ENCODE results near the gene KRT84. TPM values are rescaled to one million over a fixed set of nuclear protein-coding genes. Genes with fewer than 3 reads are reported as not detected.
A peak's percentile ranks its signal among the peaks of the same experiment; 100 is the strongest.

Gene KRT84
- total RNA-seq, 6 donors from 2014 or later, result not detected

DNA sequence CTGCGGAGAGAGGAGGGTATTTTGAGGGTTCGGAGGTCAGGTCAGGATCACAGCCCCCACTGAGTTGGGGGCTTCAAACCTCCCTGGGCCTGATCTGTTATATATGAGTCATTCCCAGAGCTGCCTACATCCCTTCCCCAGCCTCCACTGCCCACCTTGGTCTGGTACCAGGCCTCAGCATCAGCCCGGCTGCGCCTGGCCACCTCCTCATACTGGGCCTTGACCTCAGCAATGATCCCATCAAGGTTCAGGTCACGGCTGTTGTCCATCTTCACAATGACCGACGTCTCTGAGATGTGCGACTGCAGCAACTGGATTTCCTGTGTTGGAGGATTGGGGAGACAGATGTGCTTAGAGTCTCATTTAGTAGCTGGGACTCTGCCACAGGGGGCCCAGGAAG, 4.2 kb downstream of the KRT84 start:
- H3K27ac ChIP-seq, result no peak overlapping the region
- no peaks in the 10 kb centered on the region for H3K27me3 ChIP-seq
- no peaks in the 10 kb centered on the region for H3K36me3 ChIP-seq
- ATAC-seq (ENCODE audit: low FRiP score in 2 of 2) (no peak), DNase-seq (no peak)
- H3K4me3 ChIP-seq, result no peak overlapping the region
- TF ChIP-seq EP300 (IDR thresholded peaks at IDR 0.05), result no peak
- no peak for TF ChIP-seq POLR2A (IDR thresholded peaks at IDR 0.05)
- TF ChIP-seq POLR2AphosphoS5 (IDR thresholded peaks at IDR 0.05), result no peak
- TF ChIP-seq, protein P1, sequence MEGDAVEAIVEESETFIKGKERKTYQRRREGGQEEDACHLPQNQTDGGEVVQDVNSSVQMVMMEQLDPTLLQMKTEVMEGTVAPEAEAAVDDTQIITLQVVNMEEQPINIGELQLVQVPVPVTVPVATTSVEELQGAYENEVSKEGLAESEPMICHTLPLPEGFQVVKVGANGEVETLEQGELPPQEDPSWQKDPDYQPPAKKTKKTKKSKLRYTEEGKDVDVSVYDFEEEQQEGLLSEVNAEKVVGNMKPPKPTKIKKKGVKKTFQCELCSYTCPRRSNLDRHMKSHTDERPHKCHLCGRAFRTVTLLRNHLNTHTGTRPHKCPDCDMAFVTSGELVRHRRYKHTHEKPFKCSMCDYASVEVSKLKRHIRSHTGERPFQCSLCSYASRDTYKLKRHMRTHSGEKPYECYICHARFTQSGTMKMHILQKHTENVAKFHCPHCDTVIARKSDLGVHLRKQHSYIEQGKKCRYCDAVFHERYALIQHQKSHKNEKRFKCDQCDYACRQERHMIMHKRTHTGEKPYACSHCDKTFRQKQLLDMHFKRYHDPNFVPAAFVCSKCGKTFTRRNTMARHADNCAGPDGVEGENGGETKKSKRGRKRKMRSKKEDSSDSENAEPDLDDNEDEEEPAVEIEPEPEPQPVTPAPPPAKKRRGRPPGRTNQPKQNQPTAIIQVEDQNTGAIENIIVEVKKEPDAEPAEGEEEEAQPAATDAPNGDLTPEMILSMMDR (IDR thresholded peaks at IDR 0.05), result no peak
- H3K9me3 ChIP-seq, result no peaks in the 10 kb centered on the region
- WGBS, 2 donors, result 66 to 87% methylated on average over 5 to 8 of the region's 8 CpGs
- H3K4me1 ChIP-seq, result no peaks in the 10 kb centered on the region

DNA sequence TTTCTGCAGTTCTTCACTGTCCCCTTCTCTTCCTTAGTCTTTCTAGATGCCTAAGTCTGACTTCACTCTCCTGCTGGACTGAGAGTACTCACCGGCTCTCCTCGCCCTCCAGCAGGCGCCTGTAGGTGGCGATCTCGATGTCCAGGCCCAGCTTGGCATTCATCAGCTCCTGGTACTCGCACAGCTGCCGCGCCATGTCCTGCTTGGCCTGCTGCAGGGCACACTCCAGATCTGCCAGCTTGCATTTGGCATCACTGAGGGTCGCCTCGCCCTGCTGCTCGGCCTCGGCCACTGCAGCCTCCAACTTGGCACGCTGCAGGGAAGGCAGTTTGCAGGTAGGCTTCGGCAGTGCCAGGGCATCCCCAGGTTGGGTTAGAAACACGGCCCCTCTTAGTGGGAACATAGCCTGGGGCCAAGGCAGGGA, 5.2 kb downstream of the KRT84 start:
- ATAC-seq (ENCODE audit: low FRiP score in 2 of 2) (no peak), DNase-seq (peak; percentile 50 to 77)
- 44% methylated on average over 6 to 12 of the region's 15 CpGs for WGBS, 2 donors
- Histone ChIP-seq H3K4me1 (no peaks in the 10 kb centered on the region), H3K4me3 (no peak overlapping the region), H3K36me3 (no peaks in the 10 kb centered on the region), H3K9me3 (no peaks in the 10 kb centered on the region), H3K27me3 (no peaks in the 10 kb centered on the region), H3K27ac (no peak overlapping the region)
- no peak for TF ChIP-seq EP300 (IDR thresholded peaks at IDR 0.05)
- no peak for TF ChIP-seq POLR2AphosphoS5 (IDR thresholded peaks at IDR 0.05)
- TF ChIP-seq, protein P1 (IDR thresholded peaks at IDR 0.05), result peak; percentile 28 to 56 (median 36)
- no peak for TF ChIP-seq POLR2A (IDR thresholded peaks at IDR 0.05)

DNA sequence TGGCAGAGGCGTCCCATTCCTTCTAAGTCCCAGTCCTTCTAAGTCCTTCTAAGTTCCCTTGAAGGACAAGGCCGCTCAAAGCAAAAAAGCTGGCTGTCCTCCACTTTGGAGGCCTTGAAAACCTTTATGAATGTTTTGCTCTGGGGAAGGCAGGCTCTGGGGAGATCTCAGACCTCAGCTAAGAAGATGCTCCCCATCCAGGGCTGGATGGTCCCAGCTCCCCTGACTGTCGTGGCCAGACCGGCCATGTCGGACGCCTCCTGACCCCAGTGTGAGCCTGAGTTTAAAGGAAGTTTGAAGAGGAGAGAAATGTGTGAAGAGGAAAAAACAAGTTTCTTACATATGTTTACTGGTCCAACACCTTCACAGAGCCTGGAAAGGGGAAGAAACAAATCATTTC, 5.9 kb downstream of the KRT84 start:
- Histone ChIP-seq H3K4me3 (no peak overlapping the region), H3K36me3 (no peaks in the 10 kb centered on the region), H3K4me1 (no peaks in the 10 kb centered on the region), H3K27ac (no peak overlapping the region), H3K27me3 (no peaks in the 10 kb centered on the region), H3K9me3 (no peaks in the 10 kb centered on the region)
- no peak for ATAC-seq (ENCODE audit: low FRiP score in 2 of 2)
- TF ChIP-seq POLR2AphosphoS5 (IDR thresholded peaks at IDR 0.05) (no peak), POLR2A (IDR thresholded peaks at IDR 0.05) (no peak), EP300 (IDR thresholded peaks at IDR 0.05) (no peak)
- TF ChIP-seq, protein P1 (IDR thresholded peaks at IDR 0.05), result no peak
- WGBS, 2 donors, result 91 to 93% methylated on average over 6 of the region's 6 CpGs
- DNase-seq, result no peak

DNA sequence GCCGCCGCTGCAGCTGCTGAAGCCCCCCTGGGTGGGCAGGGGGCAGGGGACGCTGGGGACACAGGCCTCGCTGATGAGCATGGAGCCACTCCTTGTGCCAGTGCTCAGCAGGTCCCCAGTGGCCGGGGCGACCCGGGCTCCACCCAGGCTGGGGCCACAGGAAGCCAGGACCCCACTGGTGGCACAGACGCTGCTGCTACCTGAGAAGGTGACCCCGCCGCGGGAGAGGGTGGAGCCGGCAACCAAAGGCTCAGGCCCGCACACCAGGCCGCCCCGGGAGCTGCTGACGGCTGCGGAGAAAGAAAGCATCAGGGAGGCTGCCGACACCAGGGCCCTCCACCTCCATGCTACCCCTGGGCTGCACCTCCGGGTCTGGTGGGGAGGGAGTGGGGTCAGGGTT, 7.4 kb downstream of the KRT84 start:
- Histone ChIP-seq H3K9me3 (no peaks in the 10 kb centered on the region), H3K27ac (no peak overlapping the region), H3K4me1 (no peaks in the 10 kb centered on the region), H3K36me3 (no peaks in the 10 kb centered on the region), H3K27me3 (no peaks in the 10 kb centered on the region), H3K4me3 (no peak overlapping the region)
- DNase-seq (peak in 1 of 2 donors; percentile 82), ATAC-seq (ENCODE audit: low FRiP score in 2 of 2) (no peak)
- TF ChIP-seq, protein P1 (IDR thresholded peaks at IDR 0.05), result no peak
- TF ChIP-seq POLR2A (IDR thresholded peaks at IDR 0.05) (no peak), POLR2AphosphoS5 (IDR thresholded peaks at IDR 0.05) (no peak), EP300 (IDR thresholded peaks at IDR 0.05) (no peak)
- 43 to 50% methylated on average over 1 to 12 of the region's 19 CpGs for WGBS, 2 donors

DNA sequence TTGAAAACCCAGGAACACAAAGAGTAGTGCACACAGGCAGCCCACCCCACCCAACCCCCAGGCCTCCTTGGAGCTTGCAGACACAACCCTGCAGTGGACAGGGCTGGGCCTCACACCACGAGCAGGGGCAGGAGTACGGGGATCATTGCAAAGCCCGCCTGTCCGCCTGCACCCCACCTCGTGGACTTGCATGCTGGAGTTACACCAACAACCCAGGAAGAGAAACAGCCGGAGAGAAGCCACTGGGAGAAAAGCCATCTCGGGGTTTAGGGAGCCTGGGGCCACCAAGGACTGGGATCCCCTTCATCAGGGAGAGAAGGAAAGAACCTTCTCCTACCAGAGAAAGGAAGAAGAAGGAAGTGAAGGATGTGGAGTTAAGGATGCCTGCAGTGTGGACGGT, 8.2 kb downstream of the KRT84 start:
- Histone ChIP-seq H3K27ac (no peak overlapping the region), H3K27me3 (no peaks in the 10 kb centered on the region), H3K36me3 (no peaks in the 10 kb centered on the region), H3K4me1 (no peaks in the 10 kb centered on the region), H3K4me3 (no peak overlapping the region), H3K9me3 (no peaks in the 10 kb centered on the region)
- TF ChIP-seq, protein P1 (IDR thresholded peaks at IDR 0.05), result no peak
- TF ChIP-seq POLR2A (IDR thresholded peaks at IDR 0.05), result no peak
- no peak for TF ChIP-seq POLR2AphosphoS5 (IDR thresholded peaks at IDR 0.05)
- no peak for TF ChIP-seq EP300 (IDR thresholded peaks at IDR 0.05)
- no peak for DNase-seq
- WGBS, 2 donors, result 82 to 86% methylated on average over 4 to 8 of the region's 8 CpGs
- ATAC-seq (ENCODE audit: low FRiP score in 2 of 2), result no peak
